Endothelial cell (in vitro differentiated cells): ENCODE data around the gene GMDS. TPM values are rescaled to one million over a fixed set of nuclear protein-coding genes. Genes with fewer than 3 reads are reported as not detected.

ENCODE experiments used
- DNase-seq: peaks from one replicate; pipeline ENCODE4 v3.0.0; 2021; ENCODE audit warnings: low spot score
- H3K27ac Mint-ChIP-seq: one replicate; pipeline ENCODE4 v1.8.0; 2021; ENCODE audit warnings: mixed read lengths, inconsistent platforms; ENCODE audit not compliant: unreplicated experiment
- H3K27me3 Mint-ChIP-seq: one replicate; pipeline ENCODE4 v1.8.0; 2021; ENCODE audit warnings: mild to moderate bottlenecking, moderate library complexity, mixed read lengths, inconsistent platforms; ENCODE audit not compliant: unreplicated experiment
- H3K36me3 Mint-ChIP-seq: one replicate; pipeline ENCODE4 v1.8.0; 2021; ENCODE audit warnings: mild to moderate bottlenecking, low read depth, mixed read lengths, inconsistent platforms; ENCODE audit not compliant: unreplicated experiment
- H3K4me1 Mint-ChIP-seq: one replicate; pipeline ENCODE4 v1.8.0; 2021; ENCODE audit warnings: mild to moderate bottlenecking, mixed read lengths, inconsistent platforms; ENCODE audit not compliant: unreplicated experiment
- H3K4me3 Mint-ChIP-seq: one replicate; pipeline ENCODE4 v1.8.0; 2021; ENCODE audit warnings: mild to moderate bottlenecking, mixed read lengths, inconsistent platforms; ENCODE audit not compliant: unreplicated experiment
- H3K9me3 Mint-ChIP-seq: one replicate; pipeline ENCODE4 v1.8.0; 2021; ENCODE audit warnings: mixed read lengths, inconsistent platforms; ENCODE audit not compliant: unreplicated experiment
- total RNA-seq: library from RNA; stranded (reverse); fragmentation: NEBNext Ultra II Directional; extraction: Animal tissue kit (Norgen Biotek cat#: 25700); gene quantifications from one replicate; pipeline ENCODE4 v1.2.1, GENCODE V29; 2021; ENCODE audit not compliant: unreplicated experiment
- TF ChIP-seq, protein P1 (sequence below): fragments of 200-600 bp; sonication (generic); IDR thresholded peaks from one replicate; pipeline ENCODE4 v1.5.0; 2021; ENCODE audit warnings: antibody characterized with exemption; ENCODE audit not compliant: unreplicated experiment

GMDS gene
- total RNA-seq, 1 donor from 2014 or later, result 36.0 TPM

DNA sequence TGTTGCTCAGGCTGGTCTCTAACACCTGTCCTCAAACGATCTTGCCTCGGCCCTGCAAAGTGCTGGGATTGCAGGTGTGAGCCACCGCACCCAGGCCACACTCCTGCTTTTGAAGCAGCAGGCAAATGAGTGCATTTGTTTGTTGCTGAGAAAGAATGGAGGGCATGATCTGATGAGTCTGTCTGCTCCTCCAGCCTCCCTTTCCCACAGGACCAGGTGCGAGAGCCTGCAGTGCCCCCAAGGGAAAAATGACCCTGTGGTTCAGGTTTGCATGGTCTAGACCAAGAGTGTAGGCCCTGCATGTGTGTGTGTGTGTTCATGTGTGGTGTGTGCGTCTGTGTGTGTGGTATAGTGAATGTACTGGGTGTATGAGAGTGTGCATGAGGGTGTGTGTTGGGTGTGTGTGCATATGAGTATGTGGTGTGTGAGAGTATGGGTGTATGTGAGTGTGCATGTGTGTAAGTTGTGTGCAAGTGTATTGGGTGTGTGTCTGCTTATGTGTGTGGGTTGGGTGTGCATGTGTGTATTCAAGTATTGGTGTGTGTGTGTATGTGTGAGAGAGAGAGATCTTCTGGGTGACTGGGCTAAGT lies 658.4 kb downstream of the GMDS start:
- H3K4me1 Mint-ChIP-seq, result no peaks in the 10 kb centered on the region
- TF ChIP-seq, protein P1, sequence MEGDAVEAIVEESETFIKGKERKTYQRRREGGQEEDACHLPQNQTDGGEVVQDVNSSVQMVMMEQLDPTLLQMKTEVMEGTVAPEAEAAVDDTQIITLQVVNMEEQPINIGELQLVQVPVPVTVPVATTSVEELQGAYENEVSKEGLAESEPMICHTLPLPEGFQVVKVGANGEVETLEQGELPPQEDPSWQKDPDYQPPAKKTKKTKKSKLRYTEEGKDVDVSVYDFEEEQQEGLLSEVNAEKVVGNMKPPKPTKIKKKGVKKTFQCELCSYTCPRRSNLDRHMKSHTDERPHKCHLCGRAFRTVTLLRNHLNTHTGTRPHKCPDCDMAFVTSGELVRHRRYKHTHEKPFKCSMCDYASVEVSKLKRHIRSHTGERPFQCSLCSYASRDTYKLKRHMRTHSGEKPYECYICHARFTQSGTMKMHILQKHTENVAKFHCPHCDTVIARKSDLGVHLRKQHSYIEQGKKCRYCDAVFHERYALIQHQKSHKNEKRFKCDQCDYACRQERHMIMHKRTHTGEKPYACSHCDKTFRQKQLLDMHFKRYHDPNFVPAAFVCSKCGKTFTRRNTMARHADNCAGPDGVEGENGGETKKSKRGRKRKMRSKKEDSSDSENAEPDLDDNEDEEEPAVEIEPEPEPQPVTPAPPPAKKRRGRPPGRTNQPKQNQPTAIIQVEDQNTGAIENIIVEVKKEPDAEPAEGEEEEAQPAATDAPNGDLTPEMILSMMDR, result no peak
- no peaks in the 10 kb centered on the region for H3K9me3 Mint-ChIP-seq
- no peak overlapping the region for H3K4me3 Mint-ChIP-seq
- H3K27me3 Mint-ChIP-seq, result no peaks in the 10 kb centered on the region
- no peak overlapping the region for H3K27ac Mint-ChIP-seq
- no peak for DNase-seq
- no peaks in the 10 kb centered on the region for H3K36me3 Mint-ChIP-seq

- no peak overlapping the region for H3K4me3 Mint-ChIP-seq
- TF ChIP-seq, protein P1, result no peak
- H3K36me3 Mint-ChIP-seq, result no peaks in the 10 kb centered on the region
- no peaks in the 10 kb centered on the region for H3K9me3 Mint-ChIP-seq
- no peaks in the 10 kb centered on the region for H3K4me1 Mint-ChIP-seq
- no peaks in the 10 kb centered on the region for H3K27me3 Mint-ChIP-seq
- no peak for DNase-seq
- no peak overlapping the region for H3K27ac Mint-ChIP-seq
Observed at GRCh38 chr6:1586256-1586655, 659.1 kb downstream of the GMDS start.

- Mint-ChIP-seq H3K9me3 (no peaks in the 10 kb centered on the region), H3K27ac (no peak overlapping the region), H3K27me3 (no peaks in the 10 kb centered on the region), H3K4me3 (no peak overlapping the region), H3K36me3 (no peaks in the 10 kb centered on the region), H3K4me1 (no peaks in the 10 kb centered on the region)
- TF ChIP-seq, protein P1, result no peak
- no peak for DNase-seq
Observed at GRCh38 chr6:1585669-1586049, 659.7 kb downstream of the GMDS start.

DNA sequence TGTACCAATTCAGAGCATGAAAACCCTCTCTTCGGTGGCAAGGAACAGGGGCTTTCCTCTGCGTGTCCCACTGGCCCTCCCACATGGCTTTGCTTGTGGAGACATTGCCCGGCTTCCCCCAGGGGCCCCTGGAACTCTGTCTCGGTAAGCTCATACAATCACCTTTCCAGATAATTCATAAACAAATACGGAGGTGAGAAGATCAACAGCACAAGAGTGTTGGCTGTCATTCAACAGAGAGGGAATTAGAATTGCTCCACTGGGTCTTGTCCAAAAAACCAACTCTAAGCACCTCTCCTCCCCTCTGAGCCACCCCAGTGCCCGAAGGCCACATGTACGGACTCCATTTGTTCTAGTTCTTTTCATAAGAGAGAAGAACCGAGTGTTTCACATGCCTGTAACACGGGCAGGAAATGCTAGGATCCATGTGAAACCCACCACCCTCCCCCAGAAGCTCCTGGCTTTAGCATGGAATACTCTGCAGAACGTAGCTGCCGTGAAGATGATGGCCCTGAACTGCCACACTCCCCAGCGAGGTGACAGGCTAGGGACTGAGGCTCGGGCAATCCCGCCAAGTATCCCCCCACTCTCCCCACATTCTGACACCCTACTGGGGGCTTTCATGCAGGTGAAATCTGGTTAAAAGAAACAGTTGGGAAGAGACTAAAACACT lies 660.3 kb downstream of the GMDS start:
- Mint-ChIP-seq H3K27me3 (no peaks in the 10 kb centered on the region), H3K36me3 (no peaks in the 10 kb centered on the region), H3K4me3 (no peak overlapping the region), H3K4me1 (no peaks in the 10 kb centered on the region), H3K27ac (no peak overlapping the region), H3K9me3 (no peaks in the 10 kb centered on the region)
- DNase-seq, result no peak
- TF ChIP-seq, protein P1, result no peak

DNA sequence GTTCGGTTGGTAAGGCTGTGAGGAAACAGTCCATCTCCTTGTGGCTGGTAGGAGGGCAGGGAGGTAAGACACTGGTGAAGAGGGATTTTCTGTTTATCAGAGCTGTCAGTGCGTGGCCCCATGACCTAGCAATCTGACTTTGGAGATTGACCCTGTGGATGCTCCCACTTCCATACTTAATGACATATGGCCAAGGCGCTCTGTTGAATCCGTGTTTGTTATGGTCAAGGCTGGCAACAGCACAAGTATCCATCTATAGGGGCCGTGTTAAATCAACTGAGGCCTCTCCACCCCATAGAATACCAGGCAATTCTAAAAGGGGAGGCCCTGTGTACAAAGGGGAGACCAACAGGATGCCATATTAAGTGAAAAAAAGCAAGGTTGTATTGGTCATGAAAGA lies 661.3 kb downstream of the GMDS start:
- no peaks in the 10 kb centered on the region for H3K36me3 Mint-ChIP-seq
- no peak for DNase-seq
- no peaks in the 10 kb centered on the region for H3K4me1 Mint-ChIP-seq

More for the DNA sequence above, 661.3 kb downstream of the GMDS start:
- TF ChIP-seq, protein P1, result no peak
- no peak overlapping the region for H3K27ac Mint-ChIP-seq
- H3K9me3 Mint-ChIP-seq, result no peaks in the 10 kb centered on the region
- H3K27me3 Mint-ChIP-seq, result no peaks in the 10 kb centered on the region
- no peak overlapping the region for H3K4me3 Mint-ChIP-seq
